H9 (cell line): Measurements from ENCODE around the gene MAD1L1. TPM values are rescaled to one million over a fixed set of nuclear protein-coding genes. Genes with fewer than 3 reads are reported as not detected.
"Not testable (repeated sequence)": the region's sequence is repeated elsewhere in the genome, so short reads cannot be mapped to it uniquely, and the experiment has no call there.

Source experiments
- DNase-seq: peaks from one replicate; pipeline ENCODE4 v3.0.0-alpha.2; 2017
- H2AFZ ChIP-seq: one replicate; pipeline ENCODE4 v1.6.1; 2013; ENCODE audit warnings: mild to moderate bottlenecking, low read length, control low read depth, moderate library complexity
- H2AK5ac ChIP-seq: 2 replicates; pipeline ENCODE4 v1.6.1; 2013; ENCODE audit warnings: low read length, control low read depth, mixed read lengths; ENCODE audit not compliant: insufficient read length
- H2BK120ac ChIP-seq: one replicate; pipeline ENCODE4 v1.6.1; 2013; ENCODE audit warnings: low read depth, mild to moderate bottlenecking, low read length, control low read depth, inconsistent platforms; ENCODE audit not compliant: poor library complexity, severe bottlenecking
- H2BK12ac ChIP-seq: 2 replicates; pipeline ENCODE4 v1.6.1; 2013; ENCODE audit warnings: low read length, control low read depth, mixed read lengths, low read depth; ENCODE audit not compliant: insufficient read length
- H2BK15ac ChIP-seq: 2 replicates; pipeline ENCODE4 v1.6.1; 2013; ENCODE audit warnings: low read depth, low read length, control low read depth
- H2BK20ac ChIP-seq: one replicate; pipeline ENCODE4 v1.6.1; 2013; ENCODE audit warnings: low read depth, mild to moderate bottlenecking, low read length, control low read depth, inconsistent platforms; ENCODE audit not compliant: poor library complexity, severe bottlenecking
- H2BK5ac ChIP-seq: 2 replicates; pipeline ENCODE4 v1.6.1; 2013; ENCODE audit warnings: low read length, control low read depth, mixed read lengths; ENCODE audit not compliant: insufficient read length
- H3K14ac ChIP-seq: 2 replicates; pipeline ENCODE4 v1.6.1; 2013; ENCODE audit warnings: low read length, control low read depth; ENCODE audit not compliant: insufficient read depth
- H3K18ac ChIP-seq: 2 replicates; pipeline ENCODE4 v1.6.1; 2013; ENCODE audit warnings: low read depth, mild to moderate bottlenecking, mixed read lengths, low read length, control low read depth; ENCODE audit not compliant: insufficient read length
- H3K23ac ChIP-seq: 2 replicates; pipeline ENCODE4 v1.6.1; 2013; ENCODE audit warnings: low read length, control low read depth, mixed read lengths, low read depth; ENCODE audit not compliant: insufficient read length
- H3K23me2 ChIP-seq: 2 replicates; pipeline ENCODE4 v1.6.1; 2013; ENCODE audit warnings: low read depth, mild to moderate bottlenecking, mixed read lengths, low read length, control low read depth; ENCODE audit not compliant: insufficient read length, poor library complexity, severe bottlenecking
- H3K27ac ChIP-seq: 2 replicates; pipeline ENCODE4 v1.5.1; 2013; ENCODE audit warnings: low read length, control low read depth, mixed read lengths, low read depth; ENCODE audit not compliant: insufficient read length
- H3K27me3 ChIP-seq: 2 replicates; pipeline ENCODE4 v1.6.1; 2013; ENCODE audit warnings: low read length, control low read depth, inconsistent platforms; ENCODE audit not compliant: insufficient read depth
- H3K4ac ChIP-seq: 2 replicates; pipeline ENCODE4 v1.6.1; 2013; ENCODE audit warnings: low read depth, mild to moderate bottlenecking, control low read depth, inconsistent platforms, low read length, moderate library complexity
- H3K4me1 ChIP-seq: 2 replicates; pipeline ENCODE4 v1.6.1; 2013; ENCODE audit warnings: low read length, control low read depth, inconsistent platforms; ENCODE audit not compliant: insufficient read depth
- H3K4me2 ChIP-seq: 2 replicates; pipeline ENCODE4 v1.6.1; 2013; ENCODE audit warnings: low read length, control low read depth, mixed read lengths; ENCODE audit not compliant: insufficient read length, insufficient read depth
- H3K56ac ChIP-seq: 2 replicates; pipeline ENCODE4 v1.6.1; 2013; ENCODE audit warnings: low read depth, mild to moderate bottlenecking, mixed read lengths, low read length, control low read depth; ENCODE audit not compliant: insufficient read length
- H3K79me1 ChIP-seq: 2 replicates; pipeline ENCODE4 v1.6.1; 2013; ENCODE audit warnings: low read depth, mild to moderate bottlenecking, moderate library complexity, low read length, control low read depth, inconsistent platforms; ENCODE audit not compliant: insufficient read depth, poor library complexity, severe bottlenecking
- H3K79me2 ChIP-seq: 2 replicates; pipeline ENCODE4 v1.6.1; 2013; ENCODE audit warnings: low read length, control low read depth, inconsistent platforms; ENCODE audit not compliant: insufficient read depth
- H3K9ac ChIP-seq: 2 replicates; pipeline ENCODE4 v1.6.1; 2013; ENCODE audit warnings: low read length, control low read depth, mixed read lengths; ENCODE audit not compliant: insufficient read length; ENCODE audit errors: extremely low read depth
- H3K9me3 ChIP-seq: one replicate; pipeline ENCODE4 v1.6.1; 2013; ENCODE audit warnings: low read depth, low read length, inconsistent platforms; ENCODE audit not compliant: control insufficient read depth
- H3T11ph ChIP-seq: one replicate; pipeline ENCODE4 v1.6.1; 2013; ENCODE audit warnings: mild to moderate bottlenecking, low read length, control low read depth, inconsistent platforms
- H4K20me1 ChIP-seq: one replicate; pipeline ENCODE4 v1.6.1; 2013; ENCODE audit not compliant: control insufficient read depth, insufficient read length, insufficient read depth
- H4K5ac ChIP-seq: 2 replicates; pipeline ENCODE4 v1.6.1; 2013; ENCODE audit warnings: low read depth, mild to moderate bottlenecking, mixed read lengths, low read length, control low read depth; ENCODE audit not compliant: insufficient read length
- H4K8ac ChIP-seq: replicated peaks from 2 replicates; pipeline ENCODE4 v1.6.1; 2013; ENCODE audit warnings: low read length, control low read depth, mixed read lengths, low read depth; ENCODE audit not compliant: insufficient read length
- H4K91ac ChIP-seq: 2 replicates; pipeline ENCODE4 v1.6.1; 2013; ENCODE audit warnings: low read depth, mild to moderate bottlenecking, moderate library complexity, mixed read lengths, low read length, control low read depth; ENCODE audit not compliant: insufficient read length
- H3K27ac Mint-ChIP-seq, 3 experiments: 2 replicates in 2 of 3; 3 replicates in 1 of 3; pipeline ENCODE4 v1.8.0; 2020 to 2021; ENCODE audit warnings: mixed read lengths in 3 of 3, mild to moderate bottlenecking in 1 of 3, moderate library complexity in 1 of 3
- H3K27me3 Mint-ChIP-seq: 2 replicates; pipeline ENCODE4 v1.8.0; 2021; ENCODE audit warnings: low read depth, mild to moderate bottlenecking, moderate library complexity, mixed read lengths
- H3K36me3 Mint-ChIP-seq, 3 experiments: 2 replicates in 2 of 3; 3 replicates in 1 of 3; pipeline ENCODE4 v1.8.0; 2020 to 2021; ENCODE audit warnings: low read depth in 3 of 3, mixed read lengths in 3 of 3; ENCODE audit not compliant: insufficient read depth in 1 of 3
- H3K4me1 Mint-ChIP-seq, 2 experiments: 2 replicates each; pipeline ENCODE4 v1.8.0; 2020; ENCODE audit warnings: mixed read lengths in 2 of 2
- H3K4me3 Mint-ChIP-seq, 2 experiments: 2 replicates in 1 of 2; 3 replicates in 1 of 2; pipeline ENCODE4 v1.8.0; 2020 to 2021; ENCODE audit warnings: mild to moderate bottlenecking in 2 of 2, mixed read lengths in 2 of 2, moderate library complexity in 1 of 2
- H3K9me3 Mint-ChIP-seq, 2 experiments: 2 replicates in 1 of 2; 3 replicates in 1 of 2; pipeline ENCODE4 v1.8.0; 2020; ENCODE audit warnings: mild to moderate bottlenecking in 2 of 2, mixed read lengths in 2 of 2, moderate library complexity in 1 of 2
- CTCF ChIP-seq: fragments of 200-600 bp; sonication (generic); conservative IDR thresholded peaks from 3 replicates; pipeline ENCODE4 v1.8.0; 2021; ENCODE audit warnings: antibody characterized with exemption, mild to moderate bottlenecking
- WGBS: extraction: QIAGEN DNeasy Blood & Tissue Kit; methylation state at CpG from one replicate; pipeline ENCODE4 v1.1.7; 2013; ENCODE audit warnings: missing lambda C conversion rate, low lambda C conversion rate, mixed read lengths; ENCODE audit not compliant: insufficient read length; ENCODE audit errors: extremely low coverage; 5-methylcytosine and 5-hydroxymethylcytosine counted together
- total RNA-seq: library from RNA; stranded (reverse); gene quantifications from 2 replicates; pipeline ENCODE4 v1.2.1, GENCODE V29; 2021

Gene MAD1L1
- total RNA-seq, 1 experiment from 2014 or later = 39.0 TPM

GRCh38 chr7:2269991-2270460, 37.3 kb upstream of the MAD1L1 start:
- peak overlapping the region; percentile 16 for H3K4me2 ChIP-seq
- no peak overlapping the region for H3K14ac ChIP-seq
- no peak overlapping the region for H2BK5ac ChIP-seq
- H3K27me3 ChIP-seq = no peaks in the 10 kb centered on the region
- H3K9ac ChIP-seq = no peak overlapping the region
- peak overlapping the region; percentile 2 for H3K27ac ChIP-seq
- H3K79me1 ChIP-seq = no peaks in the 10 kb centered on the region
- no peak overlapping the region for H4K8ac ChIP-seq
- no peak overlapping the region for H3K18ac ChIP-seq
- no peaks in the 10 kb centered on the region for H3K79me2 ChIP-seq
- TF ChIP-seq CTCF = no peak
- no peak overlapping the region for H2BK120ac ChIP-seq
- H2BK15ac ChIP-seq = no peak overlapping the region
- no peak overlapping the region for H3K23ac ChIP-seq
- Mint-ChIP-seq H3K36me3 (peaks cover 19 to 45% (median 34%) of the 10 kb centered on the region in 3 experiments), H3K27me3 (no peaks in the 10 kb centered on the region), H3K4me1 (peaks cover 18 to 20% of the 10 kb centered on the region in 2 experiments), H3K27ac (peak overlapping the region; percentile 67 to 99 (median 96); a peak in 4 of 7 replicates), H3K4me3 (peak overlapping the region; percentile 6 to 14; a peak in 2 of 5 replicates), H3K9me3 (peaks cover 7 to 10% of the 10 kb centered on the region in 2 experiments; a peak in 4 of 5 replicates)
- H3K56ac ChIP-seq = no peak overlapping the region
- H3K4me1 ChIP-seq = peaks cover 2% of the 10 kb centered on the region; the same call in 1 of the 2 replicates
- H2BK20ac ChIP-seq = no peak overlapping the region
- no peak for DNase-seq
- H2AFZ ChIP-seq = no peak overlapping the region
- H4K91ac ChIP-seq = no peak overlapping the region
- no peaks in the 10 kb centered on the region for H3K9me3 ChIP-seq
- no peaks in the 10 kb centered on the region for H4K20me1 ChIP-seq
- no peak overlapping the region for H2BK12ac ChIP-seq
- no CpG with 5 or more reads among the region's 10 CpGs for WGBS
- H4K5ac ChIP-seq = no peak overlapping the region
- no peak overlapping the region for H2AK5ac ChIP-seq
- no peaks in the 10 kb centered on the region for H3K23me2 ChIP-seq
- no peak overlapping the region for H3K4ac ChIP-seq
- H3T11ph ChIP-seq = no peak overlapping the region

DNA sequence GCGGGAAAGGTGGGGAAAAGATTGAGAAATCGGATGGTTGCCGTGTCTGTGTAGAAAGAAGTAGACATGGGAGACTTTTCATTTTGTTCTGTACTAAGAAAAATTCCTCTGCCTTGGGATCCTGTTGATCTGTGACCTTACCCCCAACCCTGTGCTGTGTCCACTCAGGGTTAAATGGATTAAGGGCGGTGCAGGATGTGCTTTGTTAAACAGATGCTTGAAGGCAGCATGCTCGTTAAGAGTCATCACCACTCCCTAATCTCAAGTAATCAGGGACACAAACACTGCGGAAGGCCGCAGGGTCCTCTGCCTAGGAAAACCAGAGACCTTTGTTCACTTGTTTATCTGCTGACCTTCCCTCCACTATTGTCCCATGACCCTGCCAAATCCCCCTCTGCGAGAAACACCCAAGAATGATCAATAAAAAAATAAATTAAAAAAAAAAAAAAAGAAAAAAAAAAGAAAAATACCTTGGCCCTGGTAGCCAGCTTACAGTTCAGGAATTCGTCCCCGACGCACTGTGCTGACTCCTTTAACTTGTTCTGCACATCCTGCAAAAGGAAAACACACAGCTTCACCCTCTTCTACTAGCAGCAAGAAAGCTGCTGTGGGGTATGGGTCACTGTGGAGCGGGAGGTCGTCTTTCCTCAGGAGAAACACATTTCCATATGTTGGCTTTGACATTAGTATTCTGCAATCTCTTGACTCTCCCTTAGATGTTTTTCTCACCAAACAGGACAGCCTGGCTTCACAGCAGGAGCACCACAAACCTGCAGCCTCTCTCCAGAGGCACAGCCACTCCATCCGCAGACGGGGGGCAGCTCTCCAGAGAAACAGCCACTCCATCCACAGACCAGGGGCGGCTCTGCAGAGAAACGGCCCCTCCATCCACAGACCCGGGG, 36.6 kb upstream of the MAD1L1 start:
- H2BK5ac ChIP-seq, H2BK15ac ChIP-seq, H3K79me2 ChIP-seq, H3K9ac ChIP-seq, H2AK5ac ChIP-seq, H3K79me1 ChIP-seq, H4K91ac ChIP-seq, H2BK120ac ChIP-seq, H3K56ac ChIP-seq, H3K9me3 ChIP-seq, H4K20me1 ChIP-seq, H3K27me3 Mint-ChIP-seq, H4K5ac ChIP-seq, H3K23ac ChIP-seq, H3T11ph ChIP-seq, H4K8ac ChIP-seq, H2BK12ac ChIP-seq, H2BK20ac ChIP-seq, H3K14ac ChIP-seq, H3K27me3 ChIP-seq, H2AFZ ChIP-seq, H3K23me2 ChIP-seq, H3K4ac ChIP-seq, H3K9me3 Mint-ChIP-seq, H3K4me1 ChIP-seq: not testable (repeated sequence)
- H3K27ac ChIP-seq = peak overlapping the region; percentile 2
- Mint-ChIP-seq H3K27ac (peak overlapping the region; percentile 96 to 99 (median 97)), H3K4me3 (peak overlapping the region; percentile 6 to 72; a peak in 4 of 5 replicates), H3K36me3 (peaks cover 21 to 44% (median 34%) of the 10 kb centered on the region in 3 experiments), H3K4me1 (peaks cover 18 to 20% of the 10 kb centered on the region in 2 experiments)
- DNase-seq = peak; percentile 69
- peak overlapping the region; percentile 39 for H3K18ac ChIP-seq
- WGBS = no CpG with 5 or more reads among the region's 18 CpGs
- H3K4me2 ChIP-seq = peak overlapping the region; percentile 16
